ENCODE results near the gene SNAI1.

- TF ChIP-seq CTCF (IDR thresholded peaks at IDR 0.05) (no peak), EZH2 (IDR thresholded peaks at IDR 0.05; ENCODE audit: borderline replicate concordance, insufficient read depth, low read depth, low read length, poor library complexity, severe bottlenecking) (no peak)
These were observed 33.4 kb downstream of the SNAI1 start for GRCh38 chr20:50015993-50016770.

Data from B cell (primary cell).